Measurements from ENCODE around the gene CTDP1. TPM values are rescaled to one million over a fixed set of nuclear protein-coding genes. Genes with fewer than 3 reads are reported as not detected.

CTDP1 gene
- total RNA-seq, 4 donors from 2014 or later: 33.9 to 42.2 (median 38.9) TPM

DNA sequence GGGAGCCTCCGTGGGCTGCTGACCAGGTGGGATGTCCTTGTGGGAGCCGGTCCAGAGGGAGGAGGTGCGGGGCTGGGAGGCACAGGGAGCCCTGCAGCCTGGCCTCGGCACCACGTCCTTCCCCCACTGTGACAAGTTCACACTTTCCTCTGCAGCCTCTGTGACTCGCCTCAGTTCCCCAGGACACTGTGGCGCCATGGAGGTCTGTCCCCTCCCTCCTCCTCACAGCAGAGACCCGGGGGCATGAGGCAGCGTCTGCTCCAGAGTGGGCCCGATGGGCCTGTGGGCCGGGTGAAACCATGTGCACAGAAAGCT, 90.9 kb downstream of the CTDP1 start:
- peak in 1 of 2 donors; percentile 42 for DNase-seq (ENCODE audit: low spot score in 2 of 2)
- intact Hi-C loops (cut with DNase I; ENCODE audit: low total_unique reads): no loop called here
- WGBS, 2 donors: 60 to 66% methylated on average over 10 to 11 of the region's 11 CpGs
- TF ChIP-seq, protein P1, sequence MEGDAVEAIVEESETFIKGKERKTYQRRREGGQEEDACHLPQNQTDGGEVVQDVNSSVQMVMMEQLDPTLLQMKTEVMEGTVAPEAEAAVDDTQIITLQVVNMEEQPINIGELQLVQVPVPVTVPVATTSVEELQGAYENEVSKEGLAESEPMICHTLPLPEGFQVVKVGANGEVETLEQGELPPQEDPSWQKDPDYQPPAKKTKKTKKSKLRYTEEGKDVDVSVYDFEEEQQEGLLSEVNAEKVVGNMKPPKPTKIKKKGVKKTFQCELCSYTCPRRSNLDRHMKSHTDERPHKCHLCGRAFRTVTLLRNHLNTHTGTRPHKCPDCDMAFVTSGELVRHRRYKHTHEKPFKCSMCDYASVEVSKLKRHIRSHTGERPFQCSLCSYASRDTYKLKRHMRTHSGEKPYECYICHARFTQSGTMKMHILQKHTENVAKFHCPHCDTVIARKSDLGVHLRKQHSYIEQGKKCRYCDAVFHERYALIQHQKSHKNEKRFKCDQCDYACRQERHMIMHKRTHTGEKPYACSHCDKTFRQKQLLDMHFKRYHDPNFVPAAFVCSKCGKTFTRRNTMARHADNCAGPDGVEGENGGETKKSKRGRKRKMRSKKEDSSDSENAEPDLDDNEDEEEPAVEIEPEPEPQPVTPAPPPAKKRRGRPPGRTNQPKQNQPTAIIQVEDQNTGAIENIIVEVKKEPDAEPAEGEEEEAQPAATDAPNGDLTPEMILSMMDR (IDR thresholded peaks at IDR 0.05): no peak
- TF ChIP-seq POLR2A (IDR thresholded peaks at IDR 0.05): no peak
- H3K4me3 ChIP-seq (ENCODE audit: low read depth, poor library complexity, severe bottlenecking): no peak overlapping the region

DNA sequence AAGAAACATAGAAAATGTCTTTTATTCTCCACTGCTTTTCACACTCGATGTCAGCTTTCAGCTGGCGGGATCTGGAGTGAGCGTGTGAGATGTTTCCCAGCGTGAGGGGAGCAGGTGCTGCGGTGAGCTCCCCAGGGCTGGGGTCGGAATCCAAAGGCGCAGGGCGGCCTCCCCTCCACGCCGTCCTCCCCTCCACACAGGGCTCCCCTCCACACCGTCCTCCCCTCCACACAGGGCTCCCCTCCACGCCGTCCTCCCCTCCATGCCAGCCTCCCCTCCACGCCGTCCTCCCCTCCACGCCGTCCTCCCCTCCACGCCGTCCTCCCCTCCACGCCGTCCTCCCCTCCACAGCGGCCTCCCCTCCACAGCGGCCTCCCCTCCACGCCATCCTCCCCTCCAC, 91.2 kb downstream of the CTDP1 start:
- peak in 1 of 2 donors; percentile 79 for DNase-seq (ENCODE audit: low spot score in 2 of 2)
- no peak for TF ChIP-seq POLR2A (IDR thresholded peaks at IDR 0.05)
- TF ChIP-seq, protein P1 (IDR thresholded peaks at IDR 0.05): no peak
- intact Hi-C loops (cut with DNase I; ENCODE audit: low total_unique reads): no loop called here
- WGBS, 2 donors: 70 to 74% methylated on average over 19 to 20 of the region's 24 CpGs
- no peak overlapping the region for H3K4me3 ChIP-seq (ENCODE audit: low read depth, poor library complexity, severe bottlenecking)

GRCh38 chr18:79771446-79772107, 92.0 kb downstream of the CTDP1 start:
- no peak for TF ChIP-seq POLR2A (IDR thresholded peaks at IDR 0.05)
- TF ChIP-seq, protein P1 (IDR thresholded peaks at IDR 0.05): no peak
- peak in 1 of 2 donors; percentile 58 for DNase-seq (ENCODE audit: low spot score in 2 of 2)
- no peak overlapping the region for H3K4me3 ChIP-seq (ENCODE audit: low read depth, poor library complexity, severe bottlenecking)
- intact Hi-C loops (cut with DNase I; ENCODE audit: low total_unique reads): no loop called here
- WGBS, 2 donors: 53 to 56% methylated on average over 33 to 35 of the region's 35 CpGs

DNA sequence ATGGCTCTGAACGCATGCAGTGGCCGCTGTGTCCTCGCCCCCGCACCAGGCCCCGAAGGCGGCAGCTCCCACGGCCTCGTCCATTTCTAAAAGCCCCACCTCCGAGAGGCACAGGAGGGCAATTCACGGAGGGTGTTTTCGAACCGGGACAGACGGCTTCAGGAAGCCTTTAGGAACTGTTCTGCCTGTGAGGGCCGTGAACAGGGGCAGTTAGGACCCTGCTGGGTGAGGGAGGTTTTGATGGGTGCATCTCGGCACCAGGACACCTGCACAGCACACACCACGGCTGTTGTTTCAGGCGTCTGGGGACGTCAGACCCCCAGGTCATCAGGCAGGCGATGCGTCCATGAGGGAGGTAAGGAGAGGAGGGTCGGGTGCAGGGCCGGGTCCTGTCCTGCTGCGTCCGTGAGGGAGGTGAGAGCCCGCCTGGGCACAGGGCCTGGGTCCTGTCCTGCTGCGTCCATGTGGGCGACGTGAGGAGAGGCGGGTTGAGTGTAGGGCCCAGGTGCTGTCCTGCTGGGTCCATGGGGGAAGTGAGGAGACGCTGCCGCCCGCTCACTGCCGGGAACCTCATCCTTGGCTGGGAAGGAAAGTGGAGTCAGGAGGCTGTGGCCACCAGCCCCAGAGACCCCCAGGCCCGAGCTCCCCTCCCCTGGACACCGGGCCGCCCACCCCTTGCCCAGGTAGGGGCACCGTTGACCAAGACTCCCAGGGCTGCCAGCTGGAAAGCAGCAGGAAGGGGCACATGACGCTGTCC, 92.7 kb downstream of the CTDP1 start:
- intact Hi-C loops (cut with DNase I; ENCODE audit: low total_unique reads): no loop called here
- DNase-seq (ENCODE audit: low spot score in 2 of 2): peak in 1 of 2 donors; percentile 68
- TF ChIP-seq, protein P1 (IDR thresholded peaks at IDR 0.05): no peak
- TF ChIP-seq POLR2A (IDR thresholded peaks at IDR 0.05): no peak
- no peak overlapping the region for H3K4me3 ChIP-seq (ENCODE audit: low read depth, poor library complexity, severe bottlenecking)
- 77 to 80% methylated on average over 36 to 37 of the region's 38 CpGs for WGBS, 2 donors

GRCh38 chr18:79772865-79773696, 93.5 kb downstream of the CTDP1 start:
- TF ChIP-seq, protein P1 (IDR thresholded peaks at IDR 0.05): no peak
- no peak for TF ChIP-seq POLR2A (IDR thresholded peaks at IDR 0.05)
- H3K4me3 ChIP-seq (ENCODE audit: low read depth, poor library complexity, severe bottlenecking): no peak overlapping the region
- DNase-seq (ENCODE audit: low spot score in 2 of 2): peak in 1 of 2 donors; percentile 37
- 87 to 93% methylated on average over 31 of the region's 31 CpGs for WGBS, 2 donors
- intact Hi-C loops (cut with DNase I; ENCODE audit: low total_unique reads): no loop called here

Data from lower leg skin (tissue), 4 donors.